Adrenal gland (tissue), 12 donors: Measurements from ENCODE around the gene TACR1. TPM values are rescaled to one million over a fixed set of nuclear protein-coding genes. Genes with fewer than 3 reads are reported as not detected.

Source experiments
- DNase-seq, 7 donors: peaks; one replicate each; pipeline ENCODE4 v3.0.0-alpha.2; 2019 to 2020
- H3K27ac ChIP-seq, 5 donors: fragments of 200-600 bp; sonication (generic) in 4 of 5; 1 replicate in 3 of 5; 2 replicates in 2 of 5; pipeline versions ENCODE4 v1.5.1 to v1.8.0; 2016 to 2020; ENCODE audit warnings: mild to moderate bottlenecking in 1 of 5
- H3K27me3 ChIP-seq: fragments of 200-600 bp; 2 replicates; pipeline ENCODE4 v1.8.0; 2021
- H3K36me3 ChIP-seq, 2 donors: fragments of 200-600 bp; replicated peaks in 1 of 2; 1 replicate in 1 of 2; 2 replicates in 1 of 2; pipeline versions ENCODE4 v1.5.1 to v1.8.0; 2018 to 2022
- H3K4me1 ChIP-seq, 2 donors: fragments of 200-600 bp; replicated peaks in 1 of 2; 1 replicate in 1 of 2; 2 replicates in 1 of 2; pipeline versions ENCODE4 v1.5.1 to v1.8.0; 2018 to 2021
- H3K4me3 ChIP-seq, 4 donors: fragments of 200-600 bp; sonication (generic) in 3 of 4; one replicate each; pipeline ENCODE4 v1.5.1; 2016 to 2018
- H3K9me3 ChIP-seq, 3 donors: fragments of 200-600 bp; sonication (generic) in 1 of 3; replicated peaks in 1 of 3; 1 replicate in 2 of 3; 2 replicates in 1 of 3; pipeline versions ENCODE4 v1.5.1 to v1.8.0; 2016 to 2021
- POLR2A ChIP-seq, 2 donors: fragments of 450-650 bp; IDR thresholded peaks; one replicate each; pipeline ENCODE4 v1.6.1; 2017; ENCODE audit warnings: antibody characterized with exemption in 2 of 2, mild to moderate bottlenecking in 2 of 2, moderate library complexity in 1 of 2
- WGBS, 4 donors: extraction: QIAGEN DNeasy Blood & Tissue Kit in 2 of 4; methylation state at CpG; one replicate each; pipeline versions ENCODE4 v1.1.5 to v1.1.7; 2013 to 2017; 5-methylcytosine and 5-hydroxymethylcytosine counted together
- intact Hi-C, 2 donors: fragments of 100-400 bp; cut with DNase I; formaldehyde crosslinking; loops; one replicate each; pipeline versions ENCODE4 v1.14.1 to v1.15.0; 2022 to 2023
- polyA plus RNA-seq, 3 donors: library from polyadenylated mRNA; stranded (reverse); fragments of 200-250 nt in 2 of 3; fragments of 350-450 nt in 1 of 3; fragmentation: Illumina TruSeq in 1 of 3; extraction: RNeasy Lipid Tissue Mini Kit (QIAGEN cat#74804) in 1 of 3; gene quantifications; one replicate each; pipeline ENCODE4 v1.2.3, GENCODE V29; 2013 to 2014
- total RNA-seq, 9 donors: library from RNA; depleted of rRNA in 4 of 9; stranded (reverse); fragments of >200 nt in 4 of 9; fragments of 120-200 nt in 1 of 9; fragmentation: NEBNext Ultra II Directional in 1 of 9; extraction: Animal tissue kit (Norgen Biotek cat#: 25700) in 1 of 9; gene quantifications; one replicate each; pipeline versions ENCODE4 v1.1.0 to v1.2.4, GENCODE V29; 2013 to 2023
- TF ChIP-seq, protein P1 (sequence below), 6 experiments: fragments of 450-650 bp in 4 of 6; fragments of 200-600 bp in 2 of 6; sonication (generic) in 1 of 6; IDR thresholded peaks; 1 replicate in 5 of 6; 2 replicates in 1 of 6; pipeline versions ENCODE4 v1.5.1 to v1.8.0; 2016 to 2021; ENCODE audit warnings: antibody characterized with exemption in 6 of 6, mild to moderate bottlenecking in 2 of 6, moderate library complexity in 1 of 6
- donor health status: healthy with polysubstance abuse.
- donor health status: Bipolar disorder and iron deficiency.
- donor health status: DM: yes; HTN: yes; CAD: no.
- donor health status: DM: no; HTN: no; CAD: no.
- donor health status: DM: no; HTN: no; CAD: no.
- donor health status: DM: yes; HTN: yes; CAD: no.

TACR1 gene
- total and polyA plus RNA-seq, 12 donors = 0.15 to 1.9 (median 0.41) TPM; not detected in 1

DNA sequence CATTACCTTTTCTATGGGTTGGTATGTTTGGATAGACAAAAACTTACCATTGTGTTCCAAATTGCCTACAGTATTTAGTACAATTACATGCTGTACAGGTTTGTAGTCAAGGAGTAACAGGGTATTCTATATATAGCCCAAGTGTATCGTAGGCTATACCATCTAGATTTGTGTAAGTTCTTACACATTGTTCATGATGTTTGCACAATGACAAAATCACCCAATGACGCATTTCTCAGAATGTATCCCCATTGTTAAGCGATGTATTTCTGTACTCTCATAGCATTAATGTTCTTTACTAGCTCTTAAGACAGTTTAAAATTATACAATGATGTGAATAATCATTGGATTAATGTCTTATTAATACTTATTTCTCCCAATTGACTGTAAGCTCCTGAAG lies 16.7 kb downstream of the TACR1 start:
- Histone ChIP-seq H3K9me3 (no peaks in the 10 kb centered on the region), H3K27me3 (no peaks in the 10 kb centered on the region), H3K4me1 (no peaks in the 10 kb centered on the region), H3K27ac (no peak overlapping the region), H3K4me3 (no peak overlapping the region), H3K36me3 (no peaks in the 10 kb centered on the region)
- WGBS, 4 donors = 85 to 98% (median 95%) methylated on average over 3 of the region's 3 CpGs
- DNase-seq = no peak
- TF ChIP-seq, protein P1, sequence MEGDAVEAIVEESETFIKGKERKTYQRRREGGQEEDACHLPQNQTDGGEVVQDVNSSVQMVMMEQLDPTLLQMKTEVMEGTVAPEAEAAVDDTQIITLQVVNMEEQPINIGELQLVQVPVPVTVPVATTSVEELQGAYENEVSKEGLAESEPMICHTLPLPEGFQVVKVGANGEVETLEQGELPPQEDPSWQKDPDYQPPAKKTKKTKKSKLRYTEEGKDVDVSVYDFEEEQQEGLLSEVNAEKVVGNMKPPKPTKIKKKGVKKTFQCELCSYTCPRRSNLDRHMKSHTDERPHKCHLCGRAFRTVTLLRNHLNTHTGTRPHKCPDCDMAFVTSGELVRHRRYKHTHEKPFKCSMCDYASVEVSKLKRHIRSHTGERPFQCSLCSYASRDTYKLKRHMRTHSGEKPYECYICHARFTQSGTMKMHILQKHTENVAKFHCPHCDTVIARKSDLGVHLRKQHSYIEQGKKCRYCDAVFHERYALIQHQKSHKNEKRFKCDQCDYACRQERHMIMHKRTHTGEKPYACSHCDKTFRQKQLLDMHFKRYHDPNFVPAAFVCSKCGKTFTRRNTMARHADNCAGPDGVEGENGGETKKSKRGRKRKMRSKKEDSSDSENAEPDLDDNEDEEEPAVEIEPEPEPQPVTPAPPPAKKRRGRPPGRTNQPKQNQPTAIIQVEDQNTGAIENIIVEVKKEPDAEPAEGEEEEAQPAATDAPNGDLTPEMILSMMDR (IDR thresholded peaks at IDR 0.05) = no peak
- no peak for TF ChIP-seq POLR2A (IDR thresholded peaks at IDR 0.05)
- intact Hi-C loops = no loop called here

GRCh38 chr2:75180476-75180875 lies 18.8 kb downstream of the TACR1 start:
- no peak overlapping the region for H3K27ac ChIP-seq
- H3K4me3 ChIP-seq = no peak overlapping the region
- intact Hi-C loops = no loop called here
- H3K4me1 ChIP-seq = no peaks in the 10 kb centered on the region
- H3K27me3 ChIP-seq = no peaks in the 10 kb centered on the region
- DNase-seq = no peak
- H3K9me3 ChIP-seq = no peaks in the 10 kb centered on the region
- no peak for TF ChIP-seq POLR2A (IDR thresholded peaks at IDR 0.05)
- TF ChIP-seq, protein P1 (IDR thresholded peaks at IDR 0.05) = no peak
- H3K36me3 ChIP-seq = no peaks in the 10 kb centered on the region

DNA sequence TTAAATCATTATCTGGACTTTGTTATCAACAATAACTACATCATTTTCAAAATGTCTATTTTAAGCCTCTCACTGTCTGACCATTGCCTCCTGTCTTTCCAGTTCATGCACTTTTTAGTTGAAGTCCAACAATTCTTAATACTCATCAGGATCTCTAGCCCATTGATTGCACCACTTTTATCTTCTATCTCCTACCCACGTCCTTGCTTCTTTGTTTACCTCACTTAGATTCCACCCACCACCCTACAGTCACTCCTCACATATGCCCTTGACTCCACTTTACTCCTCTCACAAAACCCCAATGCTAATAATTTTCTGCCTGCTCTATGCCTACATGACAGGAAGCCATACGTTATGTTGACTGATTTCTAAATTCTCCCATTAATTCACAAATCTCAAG lies 21.9 kb downstream of the TACR1 start:
- no peaks in the 10 kb centered on the region for H3K9me3 ChIP-seq
- TF ChIP-seq, protein P1 (IDR thresholded peaks at IDR 0.05) = no peak
- TF ChIP-seq POLR2A (IDR thresholded peaks at IDR 0.05) = no peak
- intact Hi-C loops = no loop called here

GRCh38 chr2:75175456-75175855 lies 23.9 kb downstream of the TACR1 start:
- no peaks in the 10 kb centered on the region for H3K4me1 ChIP-seq
- no peaks in the 10 kb centered on the region for H3K9me3 ChIP-seq
- no peaks in the 10 kb centered on the region for H3K27me3 ChIP-seq
- H3K36me3 ChIP-seq = no peaks in the 10 kb centered on the region
- no peak overlapping the region for H3K4me3 ChIP-seq
- no peak for DNase-seq
- WGBS, 4 donors = 50 to 70% (median 53%) methylated on average over 3 of the region's 3 CpGs
- intact Hi-C loops = no loop called here
- no peak overlapping the region for H3K27ac ChIP-seq
- TF ChIP-seq, protein P1 (IDR thresholded peaks at IDR 0.05) = no peak
- no peak for TF ChIP-seq POLR2A (IDR thresholded peaks at IDR 0.05)

More for the DNA sequence above, 21.9 kb downstream of the TACR1 start:
- H3K27ac ChIP-seq = no peak overlapping the region
- H3K4me3 ChIP-seq = no peak overlapping the region
- no peaks in the 10 kb centered on the region for H3K4me1 ChIP-seq
- no peaks in the 10 kb centered on the region for H3K36me3 ChIP-seq
- H3K27me3 ChIP-seq = no peaks in the 10 kb centered on the region
- WGBS, 4 donors = 63 to 69% (median 66%) methylated on average over 2 of the region's 2 CpGs
- no peak for DNase-seq
